Measurements from ENCODE around the gene AWAT2.

The AWAT2 gene, protein sequence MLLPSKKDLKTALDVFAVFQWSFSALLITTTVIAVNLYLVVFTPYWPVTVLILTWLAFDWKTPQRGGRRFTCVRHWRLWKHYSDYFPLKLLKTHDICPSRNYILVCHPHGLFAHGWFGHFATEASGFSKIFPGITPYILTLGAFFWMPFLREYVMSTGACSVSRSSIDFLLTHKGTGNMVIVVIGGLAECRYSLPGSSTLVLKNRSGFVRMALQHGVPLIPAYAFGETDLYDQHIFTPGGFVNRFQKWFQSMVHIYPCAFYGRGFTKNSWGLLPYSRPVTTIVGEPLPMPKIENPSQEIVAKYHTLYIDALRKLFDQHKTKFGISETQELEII

DNA sequence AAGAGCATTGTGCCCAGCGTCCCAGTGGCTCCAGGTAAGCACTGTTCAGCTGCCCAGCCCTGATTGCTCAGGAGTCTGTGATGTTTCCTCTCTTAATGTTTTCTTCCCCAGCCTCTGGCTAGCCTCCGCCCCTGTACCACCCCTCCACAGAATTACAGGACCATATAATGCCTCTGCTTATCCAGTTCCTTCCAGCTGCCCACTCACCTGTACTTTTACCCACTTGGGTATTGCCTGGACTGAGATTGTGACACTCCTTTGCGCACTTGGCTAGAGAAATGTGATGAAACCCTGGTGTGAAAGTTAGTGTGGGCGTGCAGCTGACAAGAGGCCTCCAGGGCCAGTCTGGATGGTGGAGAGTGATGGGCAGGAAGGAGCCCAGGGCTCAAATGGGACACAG is at the start of gene AWAT2:
TSS of gene AWAT2 (minus strand) at position 14 of the 400 bp plus-strand sequence. CDS start at position 8, 6 bp downstream.
- no peak for DNase-seq

DNA sequence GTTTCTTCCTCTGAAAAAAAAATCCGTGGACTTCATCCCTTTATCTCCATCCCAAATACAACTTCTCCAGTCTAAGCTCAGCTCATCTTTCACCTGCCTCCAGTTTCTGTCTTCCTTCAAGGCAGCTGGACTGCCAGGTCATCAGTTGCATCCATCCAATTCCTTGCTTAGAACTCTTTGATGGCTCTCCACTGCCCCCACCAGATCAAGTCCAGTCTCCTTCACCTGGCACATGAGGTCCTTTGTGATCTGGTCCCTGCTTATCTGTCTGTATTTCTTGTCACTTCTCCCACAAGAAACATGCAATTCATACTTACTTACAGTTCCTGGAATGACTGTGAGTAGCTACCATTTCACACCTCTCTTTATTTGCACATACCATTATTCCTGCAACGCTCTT is 46.3 kb upstream of the AWAT2 start:
- DNase-seq = peak in 1 of 2 experiments; percentile 0

DNA sequence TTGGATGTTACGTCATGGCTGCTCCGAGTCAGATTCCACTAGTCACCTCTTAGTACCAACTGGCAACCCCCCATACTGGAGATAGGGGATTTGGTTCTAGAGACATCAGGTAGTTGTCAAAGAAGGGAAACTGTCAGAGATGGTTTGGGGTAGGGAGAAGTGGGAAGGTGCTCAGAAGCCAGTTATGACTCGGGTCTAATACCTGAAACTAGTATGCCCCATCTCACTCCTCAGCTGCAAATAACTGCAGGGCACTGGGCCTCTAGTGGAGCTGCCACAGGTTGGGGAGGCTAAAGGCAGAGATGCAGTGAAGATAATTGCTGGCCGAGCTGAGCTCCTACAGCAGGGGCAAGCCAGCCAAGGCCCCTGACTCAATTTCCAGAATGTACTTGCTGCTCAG is 42.5 kb upstream of the AWAT2 start:
- DNase-seq = no peak

DNA sequence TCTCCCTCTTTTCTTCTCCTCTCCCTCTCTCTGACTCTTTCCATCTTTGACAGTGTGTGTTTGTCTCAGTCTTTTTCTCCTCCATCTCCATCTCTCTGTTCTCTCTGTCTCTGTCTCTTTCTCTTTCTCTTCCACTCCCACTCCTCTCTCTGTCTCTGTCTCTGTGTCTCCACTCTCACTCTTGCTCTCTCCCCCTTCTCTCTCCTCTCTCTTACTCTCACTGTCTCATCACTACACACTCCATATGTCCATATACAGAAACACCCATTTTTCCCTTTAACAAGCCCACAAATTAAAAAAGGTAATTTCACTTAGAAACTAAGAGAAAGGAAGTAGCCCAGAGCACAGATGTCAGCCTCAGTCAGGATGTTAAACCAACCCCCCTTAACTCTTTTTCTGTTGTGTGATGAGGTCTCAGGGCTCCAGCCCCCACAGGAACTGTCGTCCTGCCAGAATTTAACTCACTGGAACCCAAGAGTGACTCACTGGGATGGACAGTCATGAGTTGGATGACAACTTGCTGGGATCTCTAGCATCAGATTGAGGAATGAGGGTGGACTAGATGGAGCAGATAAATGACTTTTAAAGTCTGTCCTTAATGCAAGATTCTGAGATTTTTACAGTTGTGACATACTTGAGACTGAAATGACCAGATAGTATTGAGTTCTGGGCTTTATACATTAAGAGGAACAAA is 40.0 kb upstream of the AWAT2 start:
- DNase-seq = no peak

DNA sequence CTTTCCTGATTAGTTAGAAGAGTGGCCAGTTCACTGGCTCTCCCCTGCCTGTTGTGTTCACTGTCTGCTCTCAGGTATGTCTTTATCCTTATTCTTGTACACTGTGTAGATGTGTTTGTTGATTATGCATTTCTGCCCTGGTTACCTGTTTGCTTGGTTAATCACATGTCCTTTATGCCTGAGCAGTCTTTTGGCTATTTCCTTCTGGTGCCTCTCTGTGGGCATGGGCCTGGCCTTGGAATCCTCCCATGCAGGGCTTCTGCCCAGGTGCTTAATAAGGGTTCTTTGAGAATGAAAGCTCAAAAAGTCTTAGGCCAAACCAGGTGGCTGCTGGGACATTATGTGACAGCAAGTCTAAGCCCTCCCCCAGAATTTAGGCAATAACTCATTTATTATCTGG is 39.0 kb upstream of the AWAT2 start:
- no peak for DNase-seq

DNA sequence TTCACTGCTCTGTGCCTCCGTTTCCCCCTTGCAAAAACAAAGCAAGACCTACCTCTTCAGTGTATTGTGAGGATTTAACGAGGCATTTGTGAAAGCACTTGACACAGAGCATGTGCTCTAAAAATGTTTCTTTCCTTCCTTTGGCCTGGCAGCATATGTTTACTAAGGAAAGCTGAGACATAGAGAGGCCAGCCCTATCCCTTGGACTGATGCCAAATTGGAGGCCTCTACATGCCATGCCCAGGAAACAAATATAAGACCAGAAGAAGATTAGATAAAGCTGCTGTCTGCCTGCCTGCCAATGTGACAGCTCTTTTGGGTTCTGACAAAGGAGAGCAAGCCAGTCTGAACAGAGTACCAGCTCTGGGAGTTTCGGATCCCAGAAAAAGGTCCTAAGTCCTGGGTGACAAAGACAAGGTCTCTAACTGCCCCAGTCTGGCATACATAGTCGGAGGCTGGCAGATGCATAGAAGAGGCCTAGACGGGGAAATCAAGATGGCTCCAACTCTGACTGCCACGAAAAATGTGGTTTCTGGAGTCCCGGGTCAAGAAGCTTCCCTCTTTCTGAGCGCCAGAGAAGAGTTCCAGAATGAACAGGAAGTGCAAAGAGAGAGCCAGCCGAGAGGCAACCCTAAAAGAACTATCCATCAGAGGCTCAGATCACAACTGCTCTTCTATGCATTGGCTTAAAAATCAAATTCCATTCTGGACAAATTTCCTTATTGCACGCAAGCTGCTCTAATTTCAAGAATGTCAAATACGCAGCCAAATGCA is 38.3 kb upstream of the AWAT2 start:
- DNase-seq = no peak

DNA sequence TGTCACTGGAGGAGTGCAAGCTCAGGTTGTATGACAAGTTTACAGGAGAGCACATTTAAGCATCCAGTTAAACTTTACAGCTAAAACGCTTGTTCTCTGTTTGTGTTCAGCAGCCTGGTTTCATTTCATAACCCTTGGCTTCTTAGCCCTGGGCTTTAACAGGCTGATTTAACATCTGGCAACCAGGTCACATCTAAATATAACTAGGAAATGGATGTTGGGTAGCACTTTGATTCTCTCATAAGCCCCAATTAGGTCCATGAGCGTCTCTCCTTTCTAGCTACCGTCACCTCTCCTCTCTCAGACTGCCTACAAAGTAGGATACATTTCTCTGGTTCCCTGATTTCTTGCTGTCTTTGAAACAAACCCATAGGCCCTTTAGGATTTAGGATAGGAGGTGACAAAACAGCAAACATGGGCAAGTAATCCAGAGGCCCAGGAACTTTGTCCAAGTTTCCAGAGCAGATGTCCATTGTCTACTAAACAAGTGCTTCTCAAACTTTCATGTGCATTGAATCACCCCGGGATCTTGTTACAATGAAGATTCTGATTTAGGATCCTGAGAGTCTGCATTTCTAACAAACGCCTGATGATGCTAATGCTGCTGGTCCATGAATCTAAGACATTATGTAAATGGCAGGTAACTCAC is 35.0 kb upstream of the AWAT2 start:
- no peak for DNase-seq

DNA sequence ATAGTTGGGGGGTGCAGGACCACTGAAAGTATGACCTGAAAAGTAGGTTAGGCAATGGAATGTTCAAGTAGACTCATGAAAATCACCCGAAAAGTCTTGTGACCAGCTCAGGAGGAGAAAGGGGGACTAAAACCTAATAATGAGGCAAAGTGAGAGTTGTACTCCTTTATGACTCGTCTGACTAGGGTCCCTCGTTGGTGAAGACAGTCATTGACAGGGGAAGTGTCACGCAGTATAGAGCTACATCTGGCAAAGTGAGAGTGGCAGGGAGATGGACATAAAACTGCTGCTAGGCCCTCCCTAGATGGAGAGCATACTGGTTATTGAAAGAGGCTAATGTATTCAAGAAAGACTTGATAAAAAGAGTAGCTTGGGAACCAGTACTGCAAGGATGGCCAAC is 33.0 kb upstream of the AWAT2 start:
- DNase-seq = no peak

DNA sequence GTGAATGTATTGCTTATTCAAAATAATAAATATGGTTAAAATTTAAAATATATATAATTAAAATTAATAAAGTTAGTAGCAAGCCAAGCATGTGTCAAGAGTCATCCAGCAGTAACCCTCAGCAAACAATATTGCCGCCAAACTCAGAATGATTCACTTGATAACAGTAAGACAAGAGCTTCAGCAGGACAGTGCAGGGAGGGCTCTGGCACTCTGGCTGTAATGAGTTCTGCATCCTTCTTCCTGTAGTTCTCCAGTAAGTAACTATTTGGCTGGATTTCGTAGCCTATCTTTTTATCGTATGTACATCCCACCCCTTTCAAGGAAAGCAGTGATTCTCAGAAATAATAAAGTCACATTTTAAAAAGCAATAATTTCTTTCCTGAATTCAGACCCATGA is 30.1 kb upstream of the AWAT2 start:
- no peak for DNase-seq

DNA sequence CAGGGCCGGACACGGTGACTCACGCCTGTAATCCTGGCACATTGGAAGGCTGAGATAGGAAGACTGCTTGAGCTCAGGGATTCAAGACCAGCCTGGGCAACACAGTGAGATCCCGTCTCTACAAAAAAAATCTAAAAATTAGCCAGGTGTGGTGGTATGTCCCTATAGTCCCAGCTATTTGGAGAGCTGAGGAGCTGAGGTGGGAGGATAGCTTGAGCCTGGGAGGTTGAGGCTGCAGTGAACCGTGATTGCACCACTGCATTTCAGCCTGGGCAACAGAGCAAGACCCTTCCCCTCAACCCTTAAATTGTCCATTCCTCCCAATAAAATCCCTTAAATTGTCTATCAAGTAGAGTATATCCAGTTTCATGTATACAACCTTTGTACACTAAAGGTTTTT is 29.6 kb upstream of the AWAT2 start:
- DNase-seq = no peak

DNA sequence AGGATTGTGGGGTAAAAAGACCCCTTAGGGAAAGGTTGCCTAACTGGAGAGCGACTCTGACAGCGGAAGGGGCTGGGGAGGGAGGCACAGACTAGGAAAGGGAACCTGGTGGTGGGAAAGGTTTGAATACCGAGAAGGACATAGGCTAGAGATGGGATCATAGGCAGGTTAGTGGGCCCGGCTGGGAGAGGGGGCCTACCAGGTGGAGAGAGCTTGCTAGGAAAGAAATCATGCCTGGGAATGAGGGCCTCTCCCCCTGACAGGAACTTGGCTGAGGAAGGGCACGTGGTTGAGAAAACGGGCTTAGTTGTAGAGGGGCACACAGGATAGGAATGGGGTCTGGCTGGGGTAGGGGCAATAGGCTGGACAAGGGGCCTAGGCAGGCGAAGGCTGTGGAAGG is 16.9 kb upstream of the AWAT2 start:
- no peak for DNase-seq

DNA sequence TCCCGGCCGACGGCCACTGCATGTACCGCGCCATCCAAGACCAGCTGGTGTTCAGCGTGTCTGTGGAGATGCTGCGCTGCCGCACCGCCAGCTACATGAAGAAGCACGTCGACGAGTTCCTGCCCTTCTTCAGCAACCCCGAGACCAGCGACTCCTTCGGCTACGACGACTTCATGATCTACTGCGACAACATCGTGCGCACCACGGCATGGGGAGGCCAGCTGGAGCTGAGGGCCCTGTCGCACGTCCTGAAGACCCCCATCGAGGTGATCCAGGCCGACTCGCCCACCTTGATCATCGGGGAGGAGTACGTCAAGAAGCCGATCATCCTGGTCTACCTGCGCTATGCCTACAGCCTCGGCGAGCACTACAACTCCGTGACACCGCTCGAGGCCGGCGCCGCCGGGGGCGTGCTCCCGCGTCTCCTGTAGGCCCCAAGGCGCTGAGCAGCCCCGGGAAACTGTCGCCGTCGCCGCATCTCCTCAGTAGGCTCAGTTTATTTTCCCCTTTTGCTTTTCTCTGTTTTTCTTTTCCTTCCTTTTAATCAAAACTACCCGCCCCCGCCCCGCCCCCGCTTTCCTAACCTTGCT is 13.3 kb upstream of the AWAT2 start:
- no peak for DNase-seq

DNA sequence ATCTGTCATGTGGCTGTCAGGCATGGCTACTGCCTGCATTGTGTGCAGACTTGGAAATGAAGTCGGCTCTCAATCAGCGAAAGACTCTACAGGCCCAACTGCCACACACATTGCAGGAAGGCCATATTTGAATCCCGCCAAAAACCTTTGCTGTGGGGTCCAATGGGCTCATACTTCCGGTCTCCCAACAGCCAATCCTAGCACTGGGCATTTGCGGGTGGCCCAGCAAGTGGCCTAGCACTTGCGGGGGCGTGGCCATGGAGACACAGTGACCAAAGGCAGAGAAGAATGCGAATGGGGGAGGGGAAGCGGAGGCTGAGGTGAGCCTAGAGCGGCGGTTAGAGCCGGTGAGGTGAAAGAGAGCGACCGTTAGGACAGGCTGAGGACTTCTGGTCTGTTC is 12.3 kb upstream of the AWAT2 start, which contains the start of gene OTUD6A:
TSS of gene OTUD6A (plus strand) at position 382 of the 400 bp plus-strand sequence. CDS start 68 bp downstream, outside the sequence.
- no peak for DNase-seq

DNA sequence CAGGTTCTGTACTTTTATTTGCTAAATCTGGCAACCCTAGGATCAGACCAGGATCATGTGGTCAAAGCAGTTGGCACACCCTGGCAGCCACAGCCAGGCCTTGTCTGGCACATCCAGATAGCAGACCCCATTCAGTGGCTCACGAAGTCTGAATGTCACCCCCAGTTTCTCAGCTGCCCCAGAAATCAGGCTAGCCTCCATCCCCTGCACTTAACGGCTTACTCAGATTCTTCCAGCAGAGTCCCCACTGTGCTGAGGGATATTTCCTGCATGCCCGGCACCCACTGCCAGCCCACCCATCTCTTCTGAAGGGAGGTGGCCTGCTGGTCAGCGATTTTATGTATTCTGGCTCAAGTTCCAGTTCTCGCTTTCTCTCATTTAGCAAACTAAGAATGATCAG is 4.7 kb upstream of the AWAT2 start:
- no peak for DNase-seq

DNA sequence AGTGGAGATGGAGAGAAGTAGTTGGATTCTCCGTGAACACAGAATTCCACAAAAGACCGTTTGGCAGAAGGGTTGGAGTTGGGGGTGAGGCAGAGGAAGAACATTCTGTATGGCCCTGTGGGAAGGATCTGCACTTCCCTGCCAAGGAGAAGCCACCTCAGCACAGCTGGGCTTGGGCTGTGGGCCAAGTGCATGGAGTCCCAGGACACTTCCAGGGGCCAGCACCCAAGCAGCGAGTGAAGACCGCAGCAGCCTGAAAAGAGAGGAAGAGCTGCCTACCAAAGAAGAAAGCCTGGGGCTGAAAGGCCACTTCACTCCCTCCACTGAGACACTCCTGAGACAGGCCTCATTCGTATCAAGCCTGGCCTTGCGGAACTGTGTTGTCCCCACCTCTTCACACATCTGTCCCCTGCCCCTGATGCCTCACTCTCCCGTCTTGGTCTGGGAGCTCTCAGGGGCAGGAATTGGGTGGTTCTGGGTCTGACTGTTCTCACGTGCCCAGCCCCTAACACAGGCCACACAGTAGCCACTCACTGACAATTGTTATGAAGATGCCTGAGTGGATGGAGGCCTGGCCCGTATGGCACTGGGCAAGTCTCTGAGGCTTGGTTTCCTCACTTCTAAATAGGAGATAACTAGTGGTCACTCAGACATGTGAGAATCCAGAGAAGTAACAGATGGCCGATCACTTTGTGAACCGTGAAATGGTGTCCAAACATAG is 3.3 kb upstream of the AWAT2 start:
- no peak for DNase-seq

DNA sequence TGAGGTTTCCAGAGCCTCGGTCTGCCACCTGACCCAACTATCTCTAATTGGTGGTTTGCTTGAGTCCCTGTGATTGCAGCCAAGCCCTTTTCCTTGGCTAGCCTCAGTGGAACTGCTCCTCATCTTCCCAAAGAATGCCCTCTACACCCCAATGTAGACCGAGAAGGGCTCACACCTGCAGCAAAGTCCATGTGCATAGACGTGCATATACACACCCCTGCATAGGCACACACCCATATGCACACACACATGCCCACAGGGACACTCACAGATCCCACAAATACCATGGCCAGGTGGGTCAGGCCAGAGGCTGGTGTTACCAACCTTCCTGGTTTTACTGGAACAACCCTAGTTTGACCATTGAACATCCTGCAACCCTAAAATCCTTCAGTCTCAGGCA is 332 bp downstream of the AWAT2 start:
- no peak for DNase-seq

DNA sequence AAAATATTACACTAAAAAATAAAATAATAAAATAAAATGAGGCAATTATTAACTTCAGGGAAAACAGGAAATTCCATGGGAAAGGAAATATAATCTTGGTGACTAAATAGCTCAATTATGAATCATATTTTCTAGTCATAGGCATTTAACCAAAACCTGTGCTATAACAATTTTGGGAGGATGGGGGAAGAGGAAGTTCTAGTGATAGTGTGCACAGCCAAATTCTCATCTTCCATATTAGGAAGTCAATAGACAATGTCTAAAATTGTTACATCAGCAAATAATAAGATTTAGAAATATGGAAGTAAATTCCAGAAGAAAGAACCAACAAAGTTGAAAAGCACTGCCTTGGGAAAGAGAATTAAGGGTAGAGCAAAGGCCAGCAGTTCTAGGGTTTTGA is 2.8 kb downstream of the AWAT2 start:
- no peak for DNase-seq

DNA sequence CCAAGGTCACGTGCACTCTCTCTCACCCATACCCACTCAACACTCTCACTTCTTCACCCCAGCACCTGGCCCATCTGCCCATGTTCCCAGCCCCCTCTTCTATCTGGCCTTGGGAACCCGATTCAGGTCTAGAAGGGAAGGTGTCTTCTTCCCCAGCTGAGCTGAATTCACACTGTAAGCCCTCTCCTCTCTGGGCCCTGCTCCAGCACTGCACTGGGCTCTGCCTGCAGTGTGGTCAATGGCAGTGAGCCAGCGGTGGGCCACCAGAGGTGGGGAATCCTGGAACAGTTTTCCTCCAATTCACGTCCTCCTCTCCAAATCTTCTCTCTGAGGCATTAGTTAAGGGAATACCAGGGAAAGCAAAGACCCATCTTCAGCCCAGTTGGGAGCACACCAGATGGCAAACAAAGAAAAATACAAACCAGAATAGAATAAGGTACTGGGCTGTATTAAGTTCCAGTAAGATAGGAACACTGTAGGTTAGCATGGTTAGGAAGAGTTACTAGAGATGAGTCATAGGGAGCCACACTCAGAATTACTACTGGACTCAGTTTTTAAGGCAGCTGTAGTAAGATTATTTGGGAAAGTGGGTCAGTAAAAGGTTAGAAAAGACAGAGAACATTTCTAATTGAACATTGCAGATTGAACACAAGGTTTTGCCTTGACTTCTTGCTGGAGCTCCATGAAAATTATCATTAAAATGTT is 5.0 kb downstream of the AWAT2 start:
- DNase-seq = no peak

DNA sequence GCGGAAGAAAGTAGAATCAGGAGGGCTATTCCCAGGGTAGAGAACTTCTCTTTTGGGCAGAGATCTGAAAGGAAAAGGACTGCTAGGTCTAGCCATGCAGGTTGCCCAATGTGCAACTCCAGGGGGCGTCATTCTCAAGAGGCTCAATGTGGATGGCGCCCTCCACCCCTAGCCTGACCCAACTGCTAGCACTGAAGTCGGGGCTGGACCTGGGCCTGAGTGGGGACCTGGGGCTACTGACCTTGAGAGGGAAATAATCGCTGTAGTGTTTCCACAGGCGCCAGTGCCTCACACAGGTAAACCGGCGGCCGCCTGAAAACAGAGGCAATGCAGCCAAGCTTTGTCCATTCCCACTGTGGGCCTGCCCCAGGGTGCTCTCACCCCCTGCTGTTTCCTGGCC is 6.1 kb downstream of the AWAT2 start:
- no peak for DNase-seq

DNA sequence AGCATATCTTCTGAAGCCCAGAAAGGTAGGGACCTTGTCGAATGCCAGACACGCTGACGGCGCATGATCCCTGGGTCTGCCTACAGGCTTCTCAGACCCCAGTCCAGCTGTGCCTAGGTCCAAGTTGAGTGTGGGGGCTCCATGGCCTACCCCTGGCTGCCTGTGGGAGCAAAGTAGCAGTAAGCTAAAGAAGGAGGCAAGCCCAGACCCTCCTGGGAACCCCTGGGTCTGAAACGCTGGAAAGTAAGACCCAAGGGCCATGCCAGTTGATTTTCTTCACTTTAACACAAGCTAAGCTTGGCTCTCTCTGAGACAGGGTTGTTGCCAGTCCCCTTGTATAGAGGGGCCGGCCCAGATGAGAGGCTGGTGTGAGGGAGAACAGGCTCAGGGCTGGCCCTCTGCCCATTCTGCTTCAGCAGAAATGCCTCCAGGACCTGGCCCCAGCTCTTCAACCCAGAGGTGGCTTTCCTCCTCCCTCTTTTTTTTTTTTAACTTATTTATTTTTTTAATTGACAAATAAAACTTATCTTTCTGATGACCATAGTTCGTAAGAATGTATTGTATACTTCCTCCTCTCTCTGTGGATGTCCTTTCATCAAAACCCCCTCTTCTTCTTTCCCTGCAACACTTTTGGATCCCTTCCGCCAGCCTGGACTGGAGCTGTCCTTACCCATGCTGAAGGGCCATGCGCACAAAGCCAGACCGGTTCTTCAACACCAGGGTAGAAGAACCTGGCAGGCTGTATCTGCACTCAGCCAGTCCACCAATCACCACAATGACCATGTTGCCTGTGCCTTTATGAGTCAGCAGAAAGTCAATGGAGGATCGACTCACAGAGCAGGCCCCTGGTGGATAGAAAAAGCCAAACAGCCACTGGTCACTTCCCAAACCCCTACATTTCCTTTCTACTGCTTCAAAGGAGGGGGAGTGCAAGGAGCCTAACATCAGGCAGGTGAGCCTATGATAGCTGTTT is 7.1 kb downstream of the AWAT2 start:
- no peak for DNase-seq

All from SHP77 (cell line).